Measurements from ENCODE around the gene TBCB.

Gene TBCB

DNA sequence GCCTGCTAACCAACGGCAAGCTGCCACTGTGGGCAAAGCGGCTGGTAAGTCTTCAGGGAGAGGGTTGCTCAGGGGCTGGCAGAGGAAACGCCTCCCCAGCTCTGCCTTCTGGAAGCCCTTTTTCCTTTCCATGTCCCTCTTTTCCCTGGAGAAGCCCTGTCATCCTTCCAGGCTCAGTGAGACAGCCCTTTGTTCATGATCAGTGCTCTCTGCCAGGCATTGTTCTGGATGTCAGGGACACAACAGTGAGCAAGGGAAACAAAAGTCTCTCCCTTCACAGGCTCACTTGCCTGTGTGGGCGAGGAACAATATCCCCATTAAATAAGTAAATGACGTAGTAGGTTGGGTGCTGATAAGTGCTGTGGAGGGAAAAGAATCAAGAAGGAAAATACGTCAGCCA is 18.2 kb upstream of the TBCB start:
- TF ChIP-seq FOXM1 (IDR thresholded peaks at IDR 0.05; ENCODE audit: borderline replicate concordance) (no peak), FOXA1 (IDR thresholded peaks at IDR 0.05) (no peak), FOXK2 (IDR thresholded peaks at IDR 0.05) (no peak), LEF1 (IDR thresholded peaks at IDR 0.05; ENCODE audit: borderline replicate concordance) (no peak), NFRKB (IDR thresholded peaks at IDR 0.05) (no peak), PKNOX1 (IDR thresholded peaks at IDR 0.05) (no peak), BHLHE40 (IDR thresholded peaks at IDR 0.05; ENCODE audit: borderline replicate concordance) (no peak), HDGF (IDR thresholded peaks at IDR 0.05; ENCODE audit: borderline replicate concordance) (no peak), CTBP1 (IDR thresholded peaks at IDR 0.05; ENCODE audit: borderline replicate concordance) (no peak), ZNF384 (IDR thresholded peaks at IDR 0.05) (no peak), ELF4 (IDR thresholded peaks at IDR 0.05) (no peak), SP1 (IDR thresholded peaks at IDR 0.05) (no peak), TARDBP (IDR thresholded peaks at IDR 0.05) (no peak)
- ChIA-PET POLR2A (no interaction called here), CTCF (no interaction called here)
- no peak for DNase-seq (ENCODE audit: extremely low spot score)

DNA sequence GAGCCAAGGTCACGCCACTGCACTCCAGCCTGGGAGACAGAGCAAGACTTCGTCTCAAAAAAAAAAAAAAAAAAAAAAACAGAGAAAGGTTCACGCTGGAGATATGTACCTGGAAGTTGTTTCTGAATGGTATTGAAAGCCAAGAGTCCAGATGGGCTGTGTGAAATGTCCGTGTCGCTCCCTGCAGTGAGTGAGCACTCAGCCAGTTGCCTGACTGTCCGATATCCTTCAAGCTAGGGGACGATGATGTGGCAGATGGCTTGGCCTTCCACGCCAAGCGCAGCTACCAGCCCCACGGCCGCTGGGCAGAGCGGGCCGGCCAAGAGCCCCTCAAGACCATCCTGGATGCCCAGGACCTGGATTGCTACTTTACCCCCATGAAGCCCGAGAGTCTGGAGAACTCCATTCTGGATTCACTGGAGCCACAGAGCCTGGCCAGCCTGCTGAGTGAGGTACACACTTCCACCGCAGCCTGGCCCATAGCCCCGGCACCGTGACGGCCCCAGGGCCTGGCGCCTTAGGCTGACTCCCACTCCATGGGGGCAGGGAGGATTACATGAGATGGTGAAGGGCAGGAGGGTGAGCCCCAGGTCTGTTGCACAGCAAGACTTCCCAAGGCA is 16.0 kb upstream of the TBCB start:
- CTCF ChIA-PET, result no interaction called here
- no peak for DNase-seq (ENCODE audit: extremely low spot score)
- TF ChIP-seq SUZ12 (IDR thresholded peaks at IDR 0.05), result no peak
- no peak for TF ChIP-seq FOXK2 (IDR thresholded peaks at IDR 0.05)
- TF ChIP-seq BHLHE40 (IDR thresholded peaks at IDR 0.05; ENCODE audit: borderline replicate concordance), result no peak
- no peak for TF ChIP-seq SP1 (IDR thresholded peaks at IDR 0.05)
- no peak for TF ChIP-seq ARNT (IDR thresholded peaks at IDR 0.05)
- no peak for TF ChIP-seq ZNF384 (IDR thresholded peaks at IDR 0.05)
- POLR2A ChIA-PET, result no interaction called here

- DNase-seq (ENCODE audit: extremely low spot score), result no peak
- CTCF ChIA-PET, result no interaction called here
- TF ChIP-seq LEF1 (IDR thresholded peaks at IDR 0.05; ENCODE audit: borderline replicate concordance), result no peak
- no peak for TF ChIP-seq CTBP1 (IDR thresholded peaks at IDR 0.05; ENCODE audit: borderline replicate concordance)
- TF ChIP-seq ELF4 (IDR thresholded peaks at IDR 0.05), result no peak
- TF ChIP-seq ZNF384 (IDR thresholded peaks at IDR 0.05), result no peak
- TF ChIP-seq ARNT (IDR thresholded peaks at IDR 0.05), result no peak
- TF ChIP-seq FOXK2 (IDR thresholded peaks at IDR 0.05), result no peak
- no peak for TF ChIP-seq NFRKB (IDR thresholded peaks at IDR 0.05)
- no peak for TF ChIP-seq SUZ12 (IDR thresholded peaks at IDR 0.05)
- TF ChIP-seq FOXA1 (IDR thresholded peaks at IDR 0.05), result no peak
- TF ChIP-seq BHLHE40 (IDR thresholded peaks at IDR 0.05; ENCODE audit: borderline replicate concordance), result no peak
- TF ChIP-seq HDGF (IDR thresholded peaks at IDR 0.05; ENCODE audit: borderline replicate concordance), result no peak
- no peak for TF ChIP-seq L3MBTL2 (conservative IDR thresholded peaks at IDR 0.05)
- TF ChIP-seq PKNOX1 (IDR thresholded peaks at IDR 0.05), result no peak
- no peak for TF ChIP-seq FOXM1 (IDR thresholded peaks at IDR 0.05; ENCODE audit: borderline replicate concordance)
- no peak for TF ChIP-seq SP1 (IDR thresholded peaks at IDR 0.05)
- no peak for TF ChIP-seq TARDBP (IDR thresholded peaks at IDR 0.05)
- POLR2A ChIA-PET, result interaction anchor here (1.2 to 1.5 kb wide), 2 partner anchors 9 to 15 kb away, joined by 3 to 7 read pairs; partner anchors contain the start of gene TBCB
Measured at GRCh38 chr19:36100476-36100875, 14.8 kb upstream of the TBCB start.

- TF ChIP-seq PKNOX1 (IDR thresholded peaks at IDR 0.05), result no peak
- POLR2A ChIA-PET, result interaction anchor here (1.2 to 1.5 kb wide), 2 partner anchors 8 to 14 kb away, joined by 3 to 7 read pairs; partner anchors contain the start of gene TBCB
Measured at GRCh38 chr19:36101550-36102327, 13.5 kb upstream of the TBCB start.

DNA sequence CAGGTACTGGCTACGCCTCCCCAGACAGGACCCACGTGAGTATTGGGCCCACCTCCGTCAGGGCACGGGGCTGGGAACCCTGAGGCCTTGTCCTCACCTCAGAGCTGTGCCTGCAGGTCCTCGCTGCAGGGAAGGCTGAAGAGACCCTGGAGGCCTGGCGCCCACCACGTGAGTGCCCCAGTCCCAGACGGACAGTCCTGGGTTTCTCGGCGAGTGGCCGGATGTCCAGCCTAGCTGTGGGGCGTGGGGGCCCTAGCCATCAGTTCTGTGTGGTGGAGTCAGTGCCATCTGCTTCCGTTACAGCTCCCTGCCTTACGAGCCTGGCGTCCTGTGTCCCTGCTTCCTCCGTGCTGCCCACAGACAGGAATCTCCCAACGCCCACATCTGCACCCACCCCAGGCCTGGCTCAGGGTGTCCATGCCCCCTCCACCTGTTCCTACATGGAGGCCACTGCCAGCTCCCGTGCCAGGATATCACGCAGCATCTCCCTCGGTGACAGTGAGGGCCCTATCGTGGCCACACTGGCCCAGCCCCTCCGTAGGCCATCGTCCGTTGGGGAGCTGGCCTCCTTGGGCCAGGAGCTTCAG is 12.1 kb upstream of the TBCB start:
- POLR2A ChIA-PET, result interaction anchor here (1.1 kb wide), 1 partner anchor 12 kb away, joined by 3 read pairs; the partner anchor contains the start of genes POLR2I and TBCB
- no peak for TF ChIP-seq FOXK2 (IDR thresholded peaks at IDR 0.05)
- CTCF ChIA-PET, result no interaction called here
- no peak for DNase-seq (ENCODE audit: extremely low spot score)

More at GRCh38 chr19:36101550-36102327, 13.5 kb upstream of the TBCB start:
- no peak for DNase-seq (ENCODE audit: extremely low spot score)
- CTCF ChIA-PET, result no interaction called here

DNA sequence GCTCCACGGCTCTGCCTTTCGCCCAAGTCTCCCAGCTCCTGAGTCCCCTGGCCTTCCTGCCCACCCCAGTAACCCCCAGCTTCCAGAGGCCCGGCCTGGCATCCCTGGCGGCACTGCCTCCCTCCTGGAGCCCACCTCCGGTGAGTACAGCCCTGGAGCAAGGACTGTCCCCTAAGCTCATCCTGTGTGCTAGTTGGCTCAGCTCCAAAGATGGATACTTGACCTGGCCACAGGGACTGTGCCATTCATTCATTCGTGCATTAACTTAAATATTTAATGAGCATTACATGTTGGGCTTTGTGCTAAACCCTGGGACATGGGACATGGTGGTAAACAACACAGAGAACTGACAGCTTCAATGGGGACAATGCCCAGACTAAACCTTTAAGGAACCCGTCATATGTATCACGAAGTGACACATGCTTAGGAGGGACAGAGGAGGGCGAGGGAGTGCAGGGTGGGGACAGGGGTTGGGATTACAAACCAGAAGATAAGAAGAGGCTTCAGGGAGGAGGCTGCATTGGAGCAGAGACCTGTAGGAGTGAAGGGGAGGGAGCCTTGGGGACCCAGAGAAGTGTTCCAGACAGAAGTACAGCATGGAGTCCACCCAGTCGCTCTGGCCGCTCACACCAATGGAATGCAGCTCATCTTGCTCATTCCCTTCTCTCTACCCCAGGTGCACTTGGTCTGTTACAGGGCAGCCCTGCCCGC is 11.3 kb upstream of the TBCB start:
- POLR2A ChIA-PET, result interaction anchor here (1.1 kb wide), 1 partner anchor 11 kb away, joined by 3 read pairs; the partner anchor contains the start of genes POLR2I and TBCB
- TF ChIP-seq SP1 (IDR thresholded peaks at IDR 0.05) (no peak), ARNT (IDR thresholded peaks at IDR 0.05) (no peak)
- CTCF ChIA-PET, result no interaction called here
- no peak for DNase-seq (ENCODE audit: extremely low spot score)
